Glutamatergic neuron (in vitro differentiated cells): ENCODE results near the gene ARRDC4. TPM values are rescaled to one million over a fixed set of nuclear protein-coding genes. Genes with fewer than 3 reads are reported as not detected.
"Not testable (repeated sequence)": the region's sequence is repeated elsewhere in the genome, so short reads cannot be mapped to it uniquely, and the experiment has no call there.

ENCODE experiments used
- DNase-seq: peaks from one replicate; pipeline ENCODE4 v3.0.0; 2022
- H3K27ac Mint-ChIP-seq: one replicate; pipeline ENCODE4 v1.8.0; 2020; ENCODE audit warnings: mild to moderate bottlenecking, mixed read lengths, inconsistent platforms; ENCODE audit not compliant: unreplicated experiment
- H3K27me3 Mint-ChIP-seq: one replicate; pipeline ENCODE4 v1.8.0; 2020; ENCODE audit warnings: mild to moderate bottlenecking, moderate library complexity, mixed read lengths, inconsistent platforms; ENCODE audit not compliant: unreplicated experiment
- H3K36me3 Mint-ChIP-seq: one replicate; pipeline ENCODE4 v1.8.0; 2020; ENCODE audit warnings: mild to moderate bottlenecking, mixed read lengths, inconsistent platforms; ENCODE audit not compliant: unreplicated experiment
- H3K4me1 Mint-ChIP-seq: one replicate; pipeline ENCODE4 v1.8.0; 2020; ENCODE audit warnings: mild to moderate bottlenecking, low read depth, mixed read lengths, inconsistent platforms; ENCODE audit not compliant: unreplicated experiment
- H3K4me3 Mint-ChIP-seq: one replicate; pipeline ENCODE4 v1.8.0; 2020; ENCODE audit warnings: mild to moderate bottlenecking, mixed read lengths, inconsistent platforms; ENCODE audit not compliant: unreplicated experiment
- H3K9me3 Mint-ChIP-seq: one replicate; pipeline ENCODE4 v1.8.0; 2020; ENCODE audit warnings: mild to moderate bottlenecking, moderate library complexity, mixed read lengths, inconsistent platforms; ENCODE audit not compliant: unreplicated experiment
- CTCF ChIP-seq: fragments of 200-600 bp; sonication (generic); IDR thresholded peaks from one replicate; pipeline ENCODE4 v1.5.0; 2021; ENCODE audit not compliant: partially characterized antibody, unreplicated experiment
- total RNA-seq: library from RNA; stranded (reverse); fragmentation: NEBNext Ultra II Directional; extraction: Animal tissue kit (Norgen Biotek cat#: 25700); gene quantifications from one replicate; pipeline ENCODE4 v1.2.1, GENCODE V29; 2021; ENCODE audit not compliant: unreplicated experiment

ARRDC4 gene
- total RNA-seq, 1 donor from 2014 or later, result 16.9 TPM

- TF ChIP-seq CTCF, result no peak
- Mint-ChIP-seq H3K4me1 (peaks cover 3% of the 10 kb centered on the region), H3K36me3 (no peaks in the 10 kb centered on the region), H3K27me3 (peaks cover 2% of the 10 kb centered on the region), H3K27ac (no peak overlapping the region), H3K4me3 (no peak overlapping the region), H3K9me3 (peaks cover 2% of the 10 kb centered on the region)
- DNase-seq, result no peak
These were observed 18.6 kb downstream of the ARRDC4 start for GRCh38 chr15:97979140-97979520.

- H3K4me1 Mint-ChIP-seq, result peaks cover 3% of the 10 kb centered on the region
These were observed 20.6 kb downstream of the ARRDC4 start for GRCh38 chr15:97981058-97981457.

GRCh38 chr15:97981758-97982157 is 21.3 kb downstream of the ARRDC4 start:
- Mint-ChIP-seq H3K4me1 (peaks cover 3% of the 10 kb centered on the region), H3K9me3 (peaks cover 5% of the 10 kb centered on the region), H3K27ac (no peak overlapping the region), H3K36me3 (peaks cover 9% of the 10 kb centered on the region), H3K27me3 (no peaks in the 10 kb centered on the region), H3K4me3 (no peak overlapping the region)
- no peak for TF ChIP-seq CTCF
- DNase-seq, result no peak

More at GRCh38 chr15:97981058-97981457, 20.6 kb downstream of the ARRDC4 start:
- no peaks in the 10 kb centered on the region for H3K27me3 Mint-ChIP-seq
- H3K36me3 Mint-ChIP-seq, result peaks cover 4% of the 10 kb centered on the region
- H3K4me3 Mint-ChIP-seq, result no peak overlapping the region
- DNase-seq, result no peak
- TF ChIP-seq CTCF, result no peak
- peaks cover 2% of the 10 kb centered on the region for H3K9me3 Mint-ChIP-seq
- no peak overlapping the region for H3K27ac Mint-ChIP-seq

- Mint-ChIP-seq H3K9me3 (peaks cover 3% of the 10 kb centered on the region), H3K4me3 (no peak overlapping the region), H3K27me3 (peaks cover 2% of the 10 kb centered on the region), H3K27ac (no peak overlapping the region), H3K4me1 (no peaks in the 10 kb centered on the region), H3K36me3 (peaks cover 9% of the 10 kb centered on the region)
- no peak for TF ChIP-seq CTCF
- DNase-seq, result no peak
These were observed 23.7 kb downstream of the ARRDC4 start for GRCh38 chr15:97984157-97984556.

GRCh38 chr15:97985979-97986378 is 25.5 kb downstream of the ARRDC4 start:
- not testable (repeated sequence) for H3K4me1 Mint-ChIP-seq, DNase-seq, H3K9me3 Mint-ChIP-seq, H3K36me3 Mint-ChIP-seq, H3K27ac Mint-ChIP-seq, H3K27me3 Mint-ChIP-seq, H3K4me3 Mint-ChIP-seq

- peaks cover 3% of the 10 kb centered on the region for H3K9me3 Mint-ChIP-seq
- DNase-seq, result no peak
- H3K27ac Mint-ChIP-seq, result no peak overlapping the region
- TF ChIP-seq CTCF, result no peak
- H3K27me3 Mint-ChIP-seq, result peaks cover 2% of the 10 kb centered on the region
- peaks cover 9% of the 10 kb centered on the region for H3K36me3 Mint-ChIP-seq
- H3K4me3 Mint-ChIP-seq, result no peak overlapping the region
- H3K4me1 Mint-ChIP-seq, result no peaks in the 10 kb centered on the region
These were observed 26.3 kb downstream of the ARRDC4 start for GRCh38 chr15:97986781-97987180.
